NCI-H1436 (cell line): ENCODE data around the gene ANKFN1.
"Not testable (repeated sequence)": the region's sequence is repeated elsewhere in the genome, so short reads cannot be mapped to it uniquely, and the experiment has no call there.

Experiments
- DNase-seq: peaks from one replicate; lab custom pipeline; 2025; lab: John Stamatoyannopoulos, UW

Gene ANKFN1

DNA sequence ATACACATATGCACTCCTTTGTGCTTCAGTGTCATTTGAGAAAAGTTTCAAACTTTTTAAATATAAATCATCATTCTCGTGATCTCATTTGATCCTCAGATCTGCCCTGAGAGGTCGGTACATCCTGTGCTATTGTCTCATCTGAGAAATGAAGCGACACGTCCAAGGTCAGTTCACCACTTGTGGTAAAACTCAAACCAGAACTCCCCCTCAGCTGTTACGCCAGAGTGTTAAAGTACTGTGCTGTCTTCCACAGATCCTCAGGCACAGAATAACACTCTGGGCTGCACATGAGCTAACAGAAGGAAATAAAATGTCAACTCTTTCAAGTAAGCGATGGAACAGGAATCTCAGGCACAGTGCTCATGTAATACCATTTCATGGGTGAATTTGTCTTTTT lies 31.4 kb downstream of the ANKFN1 start:
- no peak for DNase-seq

DNA sequence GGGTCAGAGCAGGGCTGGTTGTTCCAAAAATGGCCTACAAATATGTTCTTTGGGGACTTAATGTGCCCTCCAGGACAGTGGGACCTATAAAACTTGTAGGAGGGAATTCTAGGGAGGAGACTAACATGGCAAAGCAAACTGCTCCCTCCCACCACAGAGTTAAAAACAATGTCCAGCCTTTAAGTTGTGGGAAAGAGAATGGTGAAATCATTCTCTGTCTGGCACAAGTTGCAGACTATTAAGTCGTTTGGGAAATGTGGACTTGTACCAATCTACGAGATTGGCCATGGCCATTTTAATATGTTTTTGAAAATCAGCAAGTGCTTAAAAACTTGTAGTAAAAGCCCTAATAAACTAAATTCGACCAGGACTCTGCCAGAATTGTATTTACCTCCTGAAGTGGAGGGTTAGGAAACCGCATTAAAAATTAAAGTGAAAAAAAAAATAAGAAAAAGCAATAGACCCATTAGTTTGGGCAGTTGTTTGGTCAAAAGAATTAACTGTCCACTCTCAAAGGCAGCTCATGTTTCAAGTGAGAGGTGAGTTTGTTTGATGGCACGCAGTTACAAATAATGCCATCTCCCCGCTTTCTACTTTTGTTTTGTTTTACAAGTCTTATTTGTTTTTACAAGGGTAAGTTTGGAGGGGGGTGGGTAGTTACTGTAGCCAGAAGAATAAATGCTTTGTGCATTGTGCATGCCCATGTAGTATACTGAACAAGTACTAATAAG lies 32.4 kb downstream of the ANKFN1 start:
- no peak for DNase-seq

DNA sequence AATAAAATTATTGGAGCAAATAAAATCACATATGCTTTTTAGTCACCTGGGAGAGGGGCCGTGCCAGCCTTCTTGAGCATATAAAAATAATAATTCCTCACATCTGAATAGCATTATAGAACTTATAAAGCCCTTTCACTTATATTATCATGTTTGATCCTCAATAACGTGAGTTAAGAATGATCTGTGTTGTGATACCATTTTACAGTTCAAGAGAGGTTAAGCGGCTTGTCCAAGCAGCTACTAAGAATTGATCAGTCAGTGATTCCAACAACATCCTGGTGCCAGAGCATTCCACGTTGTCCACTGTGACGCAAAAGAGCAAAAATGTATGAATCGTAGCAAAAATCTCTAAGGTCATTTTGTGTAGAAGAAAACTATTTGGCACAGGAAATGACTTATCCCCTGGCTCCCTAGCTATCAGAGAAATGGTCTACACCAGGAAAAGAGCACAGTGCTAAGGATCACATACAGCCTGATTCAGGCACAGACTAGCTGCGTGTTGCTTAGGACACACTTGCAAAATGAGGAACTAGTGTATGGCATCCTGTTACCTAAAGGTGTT lies 33.0 kb downstream of the ANKFN1 start:
- no peak for DNase-seq

DNA sequence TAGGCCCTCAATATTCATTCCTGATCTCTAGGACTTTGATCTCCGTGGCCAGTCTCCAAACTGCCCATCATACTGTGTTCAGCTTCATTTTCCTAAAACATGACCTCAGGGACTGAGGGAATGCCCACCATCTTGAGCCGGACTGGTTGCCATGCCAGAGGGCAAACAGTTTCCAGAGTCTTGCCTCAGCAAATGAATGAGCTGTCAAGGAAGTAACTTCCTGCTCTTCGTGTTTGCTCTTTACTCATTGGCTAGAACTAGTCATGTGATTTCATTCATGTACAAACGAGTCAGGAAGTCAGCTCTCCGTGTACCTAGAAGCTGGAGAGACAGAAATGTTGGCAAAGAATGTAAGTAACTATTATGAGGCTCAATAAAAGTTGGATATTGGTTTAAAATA lies 50.2 kb downstream of the ANKFN1 start:
- DNase-seq, result no peak

DNA sequence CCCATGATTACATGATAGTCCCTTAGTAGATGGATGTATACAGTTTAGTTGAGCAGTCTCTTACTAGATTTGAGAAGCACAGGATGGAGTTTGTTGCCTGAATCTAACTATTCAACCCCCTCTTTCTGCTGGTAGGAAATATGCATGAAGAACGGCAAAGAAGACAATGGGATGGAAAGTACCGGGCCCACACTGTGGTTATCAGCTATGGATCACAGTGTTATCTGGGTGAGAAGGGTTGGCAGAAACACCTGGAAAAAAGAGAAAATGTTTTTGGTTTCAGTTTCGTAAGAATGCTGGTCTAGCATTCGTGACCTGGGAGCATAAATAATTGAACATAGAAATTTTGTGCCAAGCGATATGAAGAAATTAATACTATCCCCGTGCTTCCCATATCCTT lies 53.1 kb downstream of the ANKFN1 start:
- DNase-seq, result no peak

DNA sequence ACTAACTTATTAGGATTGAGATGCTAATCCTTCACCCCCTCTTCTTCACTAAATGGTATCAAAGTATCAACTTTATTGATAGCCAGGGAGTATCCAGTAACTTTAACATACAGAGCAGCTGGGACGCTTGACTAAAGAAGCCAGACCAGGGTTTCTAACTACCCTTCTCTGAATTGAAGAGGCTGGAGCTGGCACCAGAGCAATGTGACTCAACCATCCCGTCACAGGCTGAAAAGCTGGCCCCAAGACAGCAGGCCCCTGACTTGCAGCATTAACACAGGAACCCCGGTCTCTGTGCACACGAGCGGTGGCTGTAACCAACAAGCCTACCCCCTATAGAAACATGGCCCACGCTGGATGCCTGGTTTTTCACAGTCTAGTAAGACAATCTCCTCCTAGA lies 59.8 kb downstream of the ANKFN1 start:
- DNase-seq, result no peak

DNA sequence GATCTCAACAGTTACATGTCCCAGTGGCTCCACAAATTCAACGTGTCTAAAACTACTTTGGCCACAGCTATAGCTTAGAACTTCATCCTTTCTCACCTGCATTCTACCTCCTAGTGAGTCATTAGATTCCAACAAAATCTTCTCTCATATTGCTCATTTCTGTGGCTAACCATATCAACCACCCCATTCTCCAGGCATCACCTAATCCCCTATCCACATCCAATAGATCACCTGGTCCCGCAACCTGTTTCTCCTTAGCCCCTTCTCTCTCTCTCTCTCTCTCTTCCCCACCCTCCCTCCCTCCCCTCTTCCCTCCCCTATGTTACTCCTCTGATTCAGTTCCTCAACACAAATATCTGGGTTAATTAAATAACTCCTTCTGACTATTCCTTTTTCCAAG lies 64.6 kb downstream of the ANKFN1 start:
- DNase-seq, result no peak

DNA sequence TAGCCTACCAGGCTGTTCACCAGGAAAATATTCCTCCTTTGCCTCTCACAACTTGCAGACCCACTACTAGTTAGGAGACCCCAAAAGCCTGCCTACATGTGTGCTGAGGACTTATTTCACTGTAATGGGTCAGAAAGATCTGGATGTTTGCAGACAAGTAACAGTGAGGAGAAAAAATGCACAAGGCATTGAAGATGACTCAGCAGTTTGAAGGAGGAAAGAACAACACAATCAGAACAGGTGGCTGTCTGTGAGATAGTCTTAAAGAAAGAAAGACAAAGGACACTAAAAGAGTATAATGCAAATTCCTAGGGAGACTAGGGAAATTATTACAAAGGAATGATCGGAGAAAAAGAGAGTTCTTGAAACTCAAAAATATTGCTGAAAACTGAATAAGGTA lies 69.0 kb downstream of the ANKFN1 start:
- no peak for DNase-seq

DNA sequence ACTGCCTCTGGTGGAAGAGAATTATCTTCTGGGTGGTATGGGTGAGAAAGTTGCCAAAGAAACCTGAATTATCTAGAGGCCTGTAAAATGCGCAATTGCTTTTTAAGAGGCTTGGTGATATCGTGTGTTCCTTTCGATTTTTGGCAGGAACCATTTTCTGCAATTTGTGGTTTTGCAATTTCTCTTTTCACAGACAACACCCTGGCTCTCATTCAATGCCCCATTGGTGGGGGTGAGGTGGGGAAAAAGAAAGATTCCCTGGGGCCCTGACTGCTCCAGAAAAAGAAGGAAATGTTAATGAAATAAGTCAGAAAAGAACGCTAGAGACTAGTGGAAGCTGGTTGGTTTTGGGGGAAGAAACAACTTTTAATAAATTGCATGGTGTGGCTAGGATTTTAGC lies 77.4 kb downstream of the ANKFN1 start:
- DNase-seq, result no peak

DNA sequence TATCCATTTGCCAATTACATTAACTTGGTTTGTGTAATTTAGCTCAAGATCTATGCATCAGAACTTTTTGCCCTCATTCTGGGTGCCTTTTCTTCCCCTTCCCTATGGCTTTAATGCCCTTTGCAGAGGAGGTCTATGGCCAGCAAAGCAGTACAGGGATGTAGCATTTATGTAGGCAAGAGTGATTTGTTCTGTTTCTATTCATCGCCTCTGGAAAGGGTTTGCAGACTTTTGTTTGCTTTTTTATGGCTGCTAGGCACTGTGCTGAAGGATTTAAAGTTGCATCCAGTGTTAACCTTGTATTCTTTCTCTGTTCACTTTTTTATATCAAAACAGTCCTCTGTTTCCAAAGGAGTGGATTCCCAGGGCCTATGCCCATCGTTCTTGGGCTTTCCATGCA lies 78.0 kb downstream of the ANKFN1 start:
- DNase-seq, result no peak

DNA sequence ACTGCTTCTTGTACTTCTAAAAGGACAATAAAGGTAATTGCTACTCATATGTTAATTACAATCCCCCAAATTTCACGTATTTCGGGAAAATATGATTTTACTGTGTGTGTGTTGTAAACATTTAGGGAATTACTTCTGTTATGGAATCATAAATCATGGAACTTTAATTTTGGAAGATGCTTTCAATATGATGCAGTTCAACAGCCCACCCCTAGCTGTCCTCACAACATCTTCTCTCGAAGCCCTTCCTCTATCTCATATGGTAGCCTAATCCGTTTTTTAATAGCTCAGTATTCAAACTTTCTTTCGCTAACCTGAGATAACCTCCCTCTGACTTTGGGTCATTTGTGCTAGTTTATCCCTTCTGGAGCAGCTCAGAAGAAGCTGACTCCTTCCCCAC lies 78.4 kb downstream of the ANKFN1 start:
- no peak for DNase-seq

DNA sequence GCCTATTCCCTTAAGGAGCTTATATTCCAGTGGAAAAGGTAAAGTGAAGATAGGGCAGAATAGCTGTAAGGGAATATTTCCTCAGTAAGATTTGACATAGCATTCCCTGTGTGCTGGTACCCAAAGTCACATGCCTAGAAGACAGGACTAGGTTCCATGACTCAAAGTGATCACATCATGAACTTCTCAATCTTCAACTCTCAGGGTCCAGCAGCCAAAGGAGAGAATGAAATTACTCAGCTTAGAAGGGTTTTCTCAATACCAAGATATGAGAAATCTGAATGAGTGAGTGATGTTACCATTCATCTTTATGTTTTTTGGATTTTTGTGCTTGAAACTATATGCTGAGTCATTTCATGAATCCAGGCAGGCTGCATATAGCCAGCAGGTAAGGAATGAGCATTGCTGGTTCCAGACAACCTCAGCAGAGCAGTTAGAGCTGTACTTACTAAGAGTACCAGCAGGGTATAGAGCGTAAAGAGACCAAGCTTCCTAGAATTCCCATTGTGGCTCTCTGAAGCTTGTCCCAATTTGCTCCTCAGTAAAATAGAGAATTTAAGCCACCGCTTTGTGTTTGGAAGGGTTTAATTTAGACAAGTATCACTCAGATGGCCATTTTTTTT lies 91.1 kb downstream of the ANKFN1 start:
- DNase-seq, result no peak

DNA sequence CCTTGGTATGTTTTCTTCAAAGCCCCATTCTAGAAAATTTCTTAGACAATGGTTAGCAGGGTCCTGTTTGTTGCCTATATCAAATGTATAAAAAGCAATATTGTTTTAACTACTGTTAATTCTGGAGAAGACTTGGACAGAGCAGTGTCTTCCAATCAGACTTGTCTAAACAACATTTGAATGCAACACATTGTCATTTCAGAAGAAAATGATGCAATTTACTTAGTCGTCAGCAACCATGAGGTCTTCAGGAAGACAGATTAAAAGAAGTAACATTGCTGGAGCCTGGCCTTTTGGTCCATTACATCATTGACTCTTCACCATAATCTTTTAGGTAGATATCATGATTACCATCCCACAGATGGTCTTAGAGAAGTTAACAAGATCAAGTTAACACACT lies 94.5 kb downstream of the ANKFN1 start:
- DNase-seq, result no peak

DNA sequence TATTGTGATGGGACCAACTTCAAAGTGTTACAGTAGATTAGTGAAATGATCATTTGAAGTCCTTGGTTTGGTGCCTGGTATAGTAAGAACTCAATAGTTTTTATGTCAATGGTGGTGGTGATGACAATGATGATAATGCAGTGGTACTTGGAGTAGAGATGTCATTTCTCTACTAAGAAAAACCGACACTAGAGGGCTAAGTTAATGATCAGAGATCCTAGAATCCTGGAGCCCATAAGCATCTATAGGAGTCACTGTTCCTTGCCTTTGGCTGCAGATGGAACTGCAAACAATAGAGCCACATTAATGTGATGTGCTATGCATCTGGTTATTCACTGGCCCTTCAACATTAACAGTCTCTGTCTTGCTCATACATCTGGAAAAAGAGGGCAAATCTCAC lies 103.8 kb downstream of the ANKFN1 start:
- DNase-seq, result no peak

DNA sequence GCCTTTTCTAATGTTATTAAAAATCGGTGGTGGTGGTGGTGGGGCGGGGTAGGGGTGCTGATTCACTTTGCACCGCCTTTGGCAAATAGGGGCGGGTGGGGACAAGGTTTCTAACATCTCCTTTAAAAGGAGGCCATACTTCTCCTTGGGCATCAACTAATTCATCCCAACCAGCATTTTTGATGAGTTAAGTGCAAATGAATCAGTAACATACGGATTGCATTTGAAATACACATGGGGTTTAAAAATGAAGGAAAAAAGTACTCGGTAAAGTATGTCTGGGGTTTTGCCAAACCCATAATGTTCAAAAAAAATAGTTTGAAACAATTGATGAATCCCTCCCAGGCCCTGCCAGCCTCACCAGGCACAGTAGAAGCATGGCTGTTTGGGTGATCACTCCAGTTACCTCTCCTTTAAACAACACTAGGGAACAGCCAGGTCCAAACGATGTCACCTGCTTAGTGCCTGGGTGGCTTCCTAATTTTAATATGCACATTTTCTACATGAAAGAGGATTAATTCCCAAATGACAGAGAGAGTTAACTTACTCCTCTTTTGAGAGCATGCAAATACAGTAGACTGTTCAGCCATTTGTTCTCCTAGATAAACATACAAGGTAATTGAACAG lies 107.2 kb downstream of the ANKFN1 start:
- no peak for DNase-seq

DNA sequence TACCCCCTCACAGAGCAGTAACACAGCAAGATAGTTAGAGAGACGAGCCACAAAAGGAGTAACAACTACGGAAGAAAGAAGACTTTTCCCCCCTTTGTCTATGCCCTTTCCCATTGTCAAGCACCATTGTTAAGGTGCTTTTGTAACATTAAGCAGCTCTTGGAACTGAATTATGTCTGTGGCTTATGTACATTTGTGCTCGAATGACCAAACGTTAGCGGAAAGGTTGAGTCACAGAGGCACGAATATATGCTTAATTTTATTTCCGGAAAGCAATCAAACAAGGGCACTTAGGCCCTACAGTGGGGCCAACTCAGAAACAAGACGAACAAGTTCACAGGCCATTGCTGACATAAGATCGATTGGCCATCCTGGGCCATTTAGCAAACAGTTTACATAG lies 109.5 kb downstream of the ANKFN1 start:
- DNase-seq, result no peak

DNA sequence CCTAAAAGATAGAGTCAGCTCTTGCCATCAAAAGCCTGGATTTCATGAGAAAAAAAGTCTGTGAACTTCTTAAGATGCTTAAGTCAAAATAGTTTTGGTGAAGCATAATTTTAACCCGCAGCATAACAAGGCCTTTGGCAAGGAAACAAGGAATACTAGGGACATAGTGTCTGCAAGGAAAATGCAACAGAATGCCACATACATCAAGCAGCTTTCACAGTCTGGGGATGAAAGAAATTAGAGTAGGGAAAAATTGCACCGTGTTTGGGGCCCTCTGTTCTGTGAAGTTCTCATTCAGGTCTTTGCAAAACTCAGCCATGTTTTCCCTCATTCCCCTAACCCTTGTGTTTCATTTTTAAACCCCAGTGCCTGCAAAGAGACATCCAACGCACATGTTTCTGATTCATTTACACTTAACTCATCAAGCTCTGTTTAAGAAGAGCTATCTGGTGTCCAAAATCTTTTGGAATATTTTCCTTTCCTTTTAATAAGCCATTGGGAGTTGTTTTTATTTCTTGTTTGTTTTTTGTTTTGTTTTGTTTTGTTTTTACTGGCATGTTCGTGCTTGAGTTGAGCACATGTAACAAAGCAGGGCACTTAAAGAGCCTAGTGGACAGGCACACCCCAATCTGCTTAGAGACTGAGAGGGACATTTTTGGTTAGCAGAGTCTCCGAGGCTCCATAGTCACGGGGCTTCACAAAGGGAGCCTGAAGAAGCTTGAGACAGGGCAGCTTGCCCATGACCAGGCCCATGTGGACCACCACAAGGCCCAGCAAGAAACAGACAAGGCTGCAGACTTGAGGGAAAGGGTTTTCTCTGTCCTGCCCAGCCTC lies 116.5 kb downstream of the ANKFN1 start:
- DNase-seq, result no peak

DNA sequence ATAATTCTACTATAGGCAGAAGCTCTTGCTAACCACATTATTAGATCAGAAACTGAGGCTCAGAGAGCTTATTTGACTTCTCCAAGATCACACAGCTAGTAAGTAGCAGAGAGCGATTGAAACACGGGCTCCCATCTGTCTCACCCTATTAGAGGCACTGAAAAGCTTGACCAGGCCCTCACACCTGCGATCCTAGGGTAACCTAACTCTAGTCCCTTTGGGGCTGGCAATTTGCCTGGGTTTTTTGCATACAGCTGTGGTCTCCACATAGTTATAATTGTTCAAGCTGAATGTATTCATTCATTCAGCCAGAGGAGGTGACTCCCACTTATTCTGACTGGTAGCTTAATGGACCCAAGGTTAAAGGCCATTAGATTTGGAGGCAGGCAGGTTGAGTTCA lies 121.2 kb downstream of the ANKFN1 start:
- no peak for DNase-seq

DNA sequence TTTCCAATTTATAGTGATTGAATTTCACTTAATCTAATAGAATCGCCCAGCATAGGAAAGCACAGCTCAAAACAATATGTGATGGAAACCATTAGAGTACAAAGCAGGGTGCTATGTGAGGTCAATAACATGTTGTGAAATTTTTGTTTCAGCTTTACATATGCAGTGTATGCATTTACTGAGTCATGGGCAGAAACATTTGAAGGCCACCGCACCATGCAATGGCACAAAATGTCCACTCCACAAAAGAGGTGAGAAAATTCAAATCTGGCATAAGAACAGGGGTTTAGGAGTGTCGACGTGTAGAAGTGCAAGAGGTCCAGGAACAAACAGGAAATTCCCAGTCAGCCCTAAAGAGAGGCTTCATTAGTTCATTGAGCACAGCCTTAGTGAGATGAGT lies 131.2 kb downstream of the ANKFN1 start:
- DNase-seq, result no peak

DNA sequence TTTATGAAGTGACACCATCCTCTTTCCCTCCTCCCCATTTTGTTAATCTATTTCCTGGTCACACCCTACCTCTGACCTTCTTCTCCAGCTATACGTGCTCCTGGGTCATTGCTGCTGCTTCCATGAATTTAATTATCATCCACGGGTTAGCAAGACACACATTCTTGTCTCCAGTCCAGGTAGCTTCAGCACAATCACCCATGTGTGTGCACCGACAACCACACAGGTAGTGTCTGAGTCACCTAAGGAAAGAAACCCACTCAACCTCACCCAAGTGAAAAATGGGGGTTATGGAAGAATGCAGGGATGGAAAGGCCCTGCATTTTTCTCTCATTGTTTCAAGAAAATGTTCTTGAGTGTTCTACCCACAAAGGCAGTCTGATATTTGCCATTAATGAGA lies 135.5 kb downstream of the ANKFN1 start:
- DNase-seq, result not testable (repeated sequence)

DNA sequence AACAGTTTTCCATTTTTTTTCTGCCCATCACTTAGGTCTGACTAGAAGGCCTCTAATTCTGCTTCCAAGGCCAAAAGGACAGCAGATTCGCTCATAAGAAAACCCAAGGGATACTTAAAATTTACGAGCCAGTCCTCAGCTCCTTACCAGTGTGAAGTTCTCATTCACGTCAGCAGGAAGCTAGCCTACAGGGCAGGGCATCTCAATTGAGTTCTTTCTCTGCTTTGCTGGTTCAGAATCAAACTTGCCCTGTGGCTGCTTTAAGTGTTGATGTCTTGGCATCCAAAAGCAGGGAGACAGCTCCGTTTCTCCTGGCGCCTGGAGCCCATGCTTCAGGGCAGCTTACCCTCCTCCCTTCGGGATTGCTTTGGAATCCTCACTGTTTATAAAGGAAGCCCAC lies 136.0 kb downstream of the ANKFN1 start:
- no peak for DNase-seq

DNA sequence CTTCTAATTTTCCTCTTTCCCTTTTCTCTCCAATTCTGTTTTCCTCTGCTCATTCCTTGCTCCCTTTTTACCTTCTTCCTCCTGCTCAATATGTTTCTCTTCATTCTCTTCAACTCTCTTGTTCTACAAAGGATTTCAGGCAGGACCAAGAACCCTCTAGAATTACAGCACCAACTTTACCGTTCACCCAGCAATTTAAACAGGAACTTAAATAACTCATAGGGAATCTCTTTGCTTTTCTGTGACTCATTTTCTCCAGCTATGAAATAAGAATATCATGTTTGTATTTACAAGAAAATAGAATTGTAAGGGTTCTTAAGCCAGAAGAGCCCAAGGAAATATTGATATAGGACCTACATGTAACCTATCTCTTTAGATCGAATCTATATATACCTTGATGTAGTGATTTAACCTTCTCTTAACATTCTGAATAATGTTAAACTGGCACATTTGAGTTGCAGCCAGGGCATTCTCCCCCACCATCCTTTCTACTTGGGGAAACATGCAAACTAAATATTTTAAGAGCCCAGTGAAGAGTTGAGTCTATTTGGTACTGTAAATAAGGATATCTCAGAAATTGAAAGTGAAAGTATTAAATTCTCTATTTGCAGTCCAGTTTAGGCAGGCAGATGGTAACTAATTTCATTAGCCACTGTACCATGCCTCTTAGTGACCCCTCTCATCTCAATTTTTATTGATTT lies 137.0 kb downstream of the ANKFN1 start:
- DNase-seq, result no peak
